ENCODE measurements around the gene ZDHHC11.
"Not testable (repeated sequence)": the region's sequence is repeated elsewhere in the genome, so short reads cannot be mapped to it uniquely, and the experiment has no call there.

Gene ZDHHC11

GRCh38 chr5:858726-859125 lies 7.9 kb upstream of the ZDHHC11 start:
- DNase-seq (ENCODE audit: low spot score): no peak

- no peak for DNase-seq (ENCODE audit: low spot score)
Measured at GRCh38 chr5:856531-857425, 6.0 kb upstream of the ZDHHC11 start.

GRCh38 chr5:855771-856530 lies 5.2 kb upstream of the ZDHHC11 start:
- no peak for DNase-seq (ENCODE audit: low spot score)

GRCh38 chr5:854966-855743 lies 4.4 kb upstream of the ZDHHC11 start:
- DNase-seq (ENCODE audit: low spot score): no peak

GRCh38 chr5:854217-854616 lies 3.4 kb upstream of the ZDHHC11 start:
- no peak for DNase-seq (ENCODE audit: low spot score)

- DNase-seq (ENCODE audit: low spot score): not testable (repeated sequence)
Measured at GRCh38 chr5:853416-854090, 2.8 kb upstream of the ZDHHC11 start.

GRCh38 chr5:852431-853401 lies 1.9 kb upstream of the ZDHHC11 start:
- no peak for DNase-seq (ENCODE audit: low spot score)

- no peak for DNase-seq (ENCODE audit: low spot score)
Measured at GRCh38 chr5:852018-852417, 1.2 kb upstream of the ZDHHC11 start.

GRCh38 chr5:851553-851952 lies 767 bp upstream of the ZDHHC11 start:
- DNase-seq (ENCODE audit: low spot score): no peak

GRCh38 chr5:851076-851475 lies 290 bp upstream of the ZDHHC11 start:
- no peak for DNase-seq (ENCODE audit: low spot score)

- DNase-seq (ENCODE audit: low spot score): peak; percentile 45
Measured at GRCh38 chr5:849651-850301, 1.0 kb downstream of the ZDHHC11 start.

GRCh38 chr5:848671-849111 lies 2.1 kb downstream of the ZDHHC11 start:
- no peak for DNase-seq (ENCODE audit: low spot score)

GRCh38 chr5:847736-848135 lies 3.0 kb downstream of the ZDHHC11 start:
- DNase-seq (ENCODE audit: low spot score): not testable (repeated sequence)

GRCh38 chr5:847212-847611 lies 3.6 kb downstream of the ZDHHC11 start:
- not testable (repeated sequence) for DNase-seq (ENCODE audit: low spot score)

GRCh38 chr5:846602-847091 lies 4.1 kb downstream of the ZDHHC11 start:
- DNase-seq (ENCODE audit: low spot score): not testable (repeated sequence)

- DNase-seq (ENCODE audit: low spot score): not testable (repeated sequence)
Measured at GRCh38 chr5:845676-846601, 4.8 kb downstream of the ZDHHC11 start.

- not testable (repeated sequence) for DNase-seq (ENCODE audit: low spot score)
Measured at GRCh38 chr5:845031-845675, 5.6 kb downstream of the ZDHHC11 start.

- DNase-seq (ENCODE audit: low spot score): not testable (repeated sequence)
Measured at GRCh38 chr5:844426-844825, 6.4 kb downstream of the ZDHHC11 start.
